Erythroblast (primary cell): ENCODE measurements around the gene UBAP2.

Experiments used
- GATA1 ChIP-seq: IDR thresholded peaks from 2 replicates; pipeline ENCODE4 v1.6.1; 2011; ENCODE audit warnings: low read depth, mild to moderate bottlenecking, control low read depth, low read length, moderate library complexity
- POLR2A ChIP-seq: IDR thresholded peaks from 2 replicates; pipeline ENCODE4 v1.6.1; 2011; ENCODE audit warnings: mild to moderate bottlenecking, low read length

DNA sequence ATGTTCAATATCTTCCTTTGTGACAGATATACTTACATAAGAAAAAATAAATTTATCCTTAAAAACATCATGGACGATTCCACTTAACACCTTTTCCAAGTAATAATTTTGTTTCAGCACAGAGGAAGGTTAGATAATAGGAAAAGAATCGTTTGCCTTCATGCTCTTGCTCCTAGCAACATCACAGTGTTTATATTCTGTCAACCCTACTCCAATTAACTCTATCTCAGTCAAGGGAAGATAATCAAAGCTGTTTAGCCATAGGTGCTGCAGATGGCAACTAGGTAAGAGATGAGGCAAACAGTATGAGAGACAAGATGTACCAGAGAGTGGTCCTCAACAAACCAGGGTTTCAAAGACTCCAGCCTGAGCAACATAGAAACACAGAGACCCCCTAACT is 55.6 kb downstream of the UBAP2 start:
- TF ChIP-seq GATA1 (no peak), POLR2A (no peak)
